Measurements from ENCODE around the gene TSGA10IP.
A peak's percentile ranks its signal among the peaks of the same experiment; 100 is the strongest.

Gene TSGA10IP

DNA sequence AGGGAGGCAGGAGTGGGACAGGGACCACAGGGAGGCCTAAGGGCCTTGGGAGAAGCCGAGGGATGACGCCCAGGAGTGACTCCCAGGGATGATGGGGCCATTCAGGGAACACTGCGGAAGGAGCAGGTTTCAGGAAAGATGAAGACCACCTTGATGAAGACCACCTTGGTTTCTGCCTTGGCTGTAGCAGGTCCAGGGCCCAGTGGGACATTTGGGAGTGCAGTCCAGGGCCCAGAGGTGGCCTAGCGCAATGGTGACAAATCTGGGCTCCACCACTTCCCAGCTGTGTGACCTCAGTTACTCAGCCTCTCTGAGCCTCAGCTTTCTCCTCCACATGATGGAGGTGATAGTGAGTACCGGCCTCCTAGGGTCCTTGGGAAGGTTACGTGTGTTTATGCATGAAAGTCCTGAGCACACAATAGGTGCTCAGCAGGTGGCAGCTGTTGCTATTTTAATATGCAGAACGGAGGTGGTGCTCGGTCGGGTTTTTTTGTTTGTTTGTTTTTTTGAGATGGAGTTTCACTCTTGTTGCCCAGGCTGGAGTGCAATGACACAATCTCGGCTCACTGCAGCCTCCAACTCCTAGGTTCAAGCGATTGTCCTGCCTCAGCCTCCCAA, 770 bp downstream of the TSGA10IP start:
- peak overlapping the region; percentile 13 for H2BK5ac ChIP-seq (ENCODE audit: low read length)
- H3K4ac ChIP-seq (ENCODE audit: low read length) = peak overlapping the region; percentile 97
- peak overlapping the region; percentile 81 for H2BK15ac ChIP-seq (ENCODE audit: low read length)
- H3K14ac ChIP-seq (ENCODE audit: low read length) = no peak overlapping the region
- H3K79me1 ChIP-seq (ENCODE audit: low read depth, low read length) = no peaks in the 10 kb centered on the region
- H3K27me3 ChIP-seq (ENCODE audit: control insufficient read depth in 3 of 3, insufficient read depth in 3 of 3, low read depth in 1 of 3, low read length in 3 of 3) = no peaks in the 10 kb centered on the region
- H3K27ac ChIP-seq (replicated peaks; ENCODE audit: low read length) = peak overlapping the region; percentile 66
- H4K91ac ChIP-seq (ENCODE audit: low read depth, low read length, poor library complexity) = peak overlapping the region; percentile 77
- peak overlapping the region; percentile 20 for H3K23ac ChIP-seq (ENCODE audit: low read depth, low read length, poor library complexity)
- no peak for DNase-seq (ENCODE audit: low spot score)
- peak overlapping the region; percentile 86 for H2BK12ac ChIP-seq (ENCODE audit: low read length)
- H3K4me3 ChIP-seq (ENCODE audit: low read length in 2 of 2) = peak overlapping the region; percentile 9 to 40
- no peak overlapping the region for H4K8ac ChIP-seq (ENCODE audit: low read depth, low read length)
- H2AFZ ChIP-seq (ENCODE audit: low read length) = peak overlapping the region; percentile 80
- WGBS, 2 donors (ENCODE audit: extremely low coverage in 2 of 2, insufficient read length in 2 of 2, insufficient replicate concordance in 1 of 2) = no CpG with 5 or more reads among the region's 11 CpGs
- H2AK5ac ChIP-seq (ENCODE audit: low read depth, low read length) = peak overlapping the region; percentile 99
- H3K9me3 ChIP-seq (replicated peaks in 1 of 2; ENCODE audit: control insufficient read depth in 2 of 2, insufficient read depth in 1 of 2, low read depth in 1 of 2, low read length in 2 of 2) = no peaks in the 10 kb centered on the region
- H3K36me3 ChIP-seq (replicated peaks in 1 of 2; ENCODE audit: control insufficient read depth in 2 of 2, insufficient read depth in 2 of 2, low read length in 2 of 2) = peaks cover 0 to 2% of the 10 kb centered on the region in 2 donors
- peak overlapping the region; percentile 69 for H2BK120ac ChIP-seq (ENCODE audit: low read depth, low read length)
- H3K4me2 ChIP-seq (ENCODE audit: insufficient read depth, low read length, poor library complexity, severe bottlenecking) = peak overlapping the region; percentile 43
- H3K9ac ChIP-seq (ENCODE audit: low read depth, low read length, poor library complexity) = peak overlapping the region; percentile 68
- H3K18ac ChIP-seq (ENCODE audit: low read length) = peak overlapping the region; percentile 96
- peaks cover 18% of the 10 kb centered on the region in 2 donors for H3K4me1 ChIP-seq (ENCODE audit: control insufficient read depth in 2 of 2, insufficient read depth in 1 of 2, low read depth in 1 of 2, low read length in 2 of 2)

DNA sequence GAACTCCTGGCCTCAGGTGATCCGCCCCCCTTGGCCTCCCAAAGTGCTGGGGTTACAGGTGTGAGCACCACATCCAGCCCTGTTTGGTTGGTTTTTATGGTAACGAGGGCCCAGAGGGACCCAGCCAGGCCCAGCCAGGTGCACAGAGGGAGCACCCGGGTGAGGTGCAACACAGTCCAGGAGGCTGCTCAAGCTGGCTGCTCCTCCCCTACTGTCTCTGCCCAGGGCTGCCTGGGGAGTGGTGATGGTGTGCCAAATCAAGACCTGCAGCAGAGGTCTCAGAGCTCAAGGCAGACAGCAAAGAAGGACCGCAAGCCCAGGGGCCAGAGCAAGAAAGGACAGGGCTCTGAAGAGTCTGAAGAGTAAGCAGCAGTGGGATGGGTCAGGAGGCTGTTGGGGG, 1.4 kb downstream of the TSGA10IP start:
- Histone ChIP-seq H3K4ac (ENCODE audit: low read length) (no peak overlapping the region), H3K36me3 (replicated peaks in 1 of 2; ENCODE audit: control insufficient read depth in 2 of 2, insufficient read depth in 2 of 2, low read length in 2 of 2) (peaks cover 0 to 2% of the 10 kb centered on the region in 2 donors), H3K27ac (replicated peaks; ENCODE audit: low read length) (no peak overlapping the region), H4K91ac (ENCODE audit: low read depth, low read length, poor library complexity) (peak overlapping the region; percentile 98), H2AK5ac (ENCODE audit: low read depth, low read length) (peak overlapping the region; percentile 98), H2BK12ac (ENCODE audit: low read length) (peak overlapping the region; percentile 33), H3K4me3 (ENCODE audit: low read length in 2 of 2) (peak overlapping the region in 1 of 2 donors; percentile 46), H3K23ac (ENCODE audit: low read depth, low read length, poor library complexity) (no peak overlapping the region), H3K18ac (ENCODE audit: low read length) (no peak overlapping the region), H3K27me3 (ENCODE audit: control insufficient read depth in 3 of 3, insufficient read depth in 3 of 3, low read depth in 1 of 3, low read length in 3 of 3) (no peaks in the 10 kb centered on the region), H2BK15ac (ENCODE audit: low read length) (peak overlapping the region; percentile 54), H2AFZ (ENCODE audit: low read length) (no peak overlapping the region), H3K9ac (ENCODE audit: low read depth, low read length, poor library complexity) (no peak overlapping the region), H2BK5ac (ENCODE audit: low read length) (no peak overlapping the region), H3K4me1 (ENCODE audit: control insufficient read depth in 2 of 2, insufficient read depth in 1 of 2, low read depth in 1 of 2, low read length in 2 of 2) (peaks cover 18% of the 10 kb centered on the region in 2 donors), H3K14ac (ENCODE audit: low read length) (no peak overlapping the region), H3K79me1 (ENCODE audit: low read depth, low read length) (no peaks in the 10 kb centered on the region), H3K9me3 (replicated peaks in 1 of 2; ENCODE audit: control insufficient read depth in 2 of 2, insufficient read depth in 1 of 2, low read depth in 1 of 2, low read length in 2 of 2) (no peaks in the 10 kb centered on the region), H4K8ac (ENCODE audit: low read depth, low read length) (no peak overlapping the region), H3K4me2 (ENCODE audit: insufficient read depth, low read length, poor library complexity, severe bottlenecking) (peak overlapping the region; percentile 2), H2BK120ac (ENCODE audit: low read depth, low read length) (peak overlapping the region; percentile 94)
- no CpG with 5 or more reads among the region's 4 CpGs for WGBS, 2 donors (ENCODE audit: extremely low coverage in 2 of 2, insufficient read length in 2 of 2, insufficient replicate concordance in 1 of 2)
- no peak for DNase-seq (ENCODE audit: low spot score)

DNA sequence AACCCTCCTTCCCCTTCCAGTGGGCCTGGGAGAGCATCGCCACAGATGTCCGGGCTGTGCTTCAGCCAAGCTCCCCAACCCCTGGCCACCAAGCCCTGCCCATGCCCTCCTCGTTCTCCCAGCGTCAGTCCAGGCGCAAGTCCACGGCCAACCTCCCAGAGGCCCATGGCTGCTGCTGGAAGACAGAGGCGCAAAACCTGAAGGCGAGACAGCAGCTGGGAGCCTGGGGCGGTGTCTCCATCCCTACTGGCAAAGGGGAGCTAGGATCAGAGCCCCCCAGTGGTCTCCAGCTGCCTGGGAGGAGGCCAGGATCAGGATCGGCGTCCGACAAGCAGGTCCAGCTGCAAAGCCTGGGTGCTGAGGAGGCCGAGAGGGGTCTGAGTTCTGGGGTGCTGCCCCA, 1.9 kb downstream of the TSGA10IP start:
- Histone ChIP-seq H2AFZ (ENCODE audit: low read length) (no peak overlapping the region), H4K91ac (ENCODE audit: low read depth, low read length, poor library complexity) (peak overlapping the region; percentile 98), H3K27ac (replicated peaks; ENCODE audit: low read length) (no peak overlapping the region), H3K14ac (ENCODE audit: low read length) (no peak overlapping the region), H3K9me3 (replicated peaks in 1 of 2; ENCODE audit: control insufficient read depth in 2 of 2, insufficient read depth in 1 of 2, low read depth in 1 of 2, low read length in 2 of 2) (no peaks in the 10 kb centered on the region), H3K4ac (ENCODE audit: low read length) (no peak overlapping the region), H3K4me1 (ENCODE audit: control insufficient read depth in 2 of 2, insufficient read depth in 1 of 2, low read depth in 1 of 2, low read length in 2 of 2) (peaks cover 18% of the 10 kb centered on the region in 2 donors), H2BK12ac (ENCODE audit: low read length) (peak overlapping the region; percentile 33), H3K9ac (ENCODE audit: low read depth, low read length, poor library complexity) (no peak overlapping the region), H3K4me3 (ENCODE audit: low read length in 2 of 2) (peak overlapping the region in 1 of 2 donors; percentile 62), H4K8ac (ENCODE audit: low read depth, low read length) (no peak overlapping the region), H3K79me1 (ENCODE audit: low read depth, low read length) (no peaks in the 10 kb centered on the region), H3K27me3 (ENCODE audit: control insufficient read depth in 3 of 3, insufficient read depth in 3 of 3, low read depth in 1 of 3, low read length in 3 of 3) (no peaks in the 10 kb centered on the region), H3K36me3 (replicated peaks in 1 of 2; ENCODE audit: control insufficient read depth in 2 of 2, insufficient read depth in 2 of 2, low read length in 2 of 2) (peaks cover 0 to 2% of the 10 kb centered on the region in 2 donors), H2BK120ac (ENCODE audit: low read depth, low read length) (peak overlapping the region; percentile 94), H3K23ac (ENCODE audit: low read depth, low read length, poor library complexity) (peak overlapping the region; percentile 17), H3K4me2 (ENCODE audit: insufficient read depth, low read length, poor library complexity, severe bottlenecking) (no peak overlapping the region), H2BK5ac (ENCODE audit: low read length) (peak overlapping the region; percentile 66), H3K18ac (ENCODE audit: low read length) (peak overlapping the region; percentile 64), H2AK5ac (ENCODE audit: low read depth, low read length) (peak overlapping the region; percentile 98), H2BK15ac (ENCODE audit: low read length) (peak overlapping the region; percentile 54)
- no CpG with 5 or more reads among the region's 13 CpGs for WGBS, 2 donors (ENCODE audit: extremely low coverage in 2 of 2, insufficient read length in 2 of 2, insufficient replicate concordance in 1 of 2)
- DNase-seq (ENCODE audit: low spot score) = no peak

DNA sequence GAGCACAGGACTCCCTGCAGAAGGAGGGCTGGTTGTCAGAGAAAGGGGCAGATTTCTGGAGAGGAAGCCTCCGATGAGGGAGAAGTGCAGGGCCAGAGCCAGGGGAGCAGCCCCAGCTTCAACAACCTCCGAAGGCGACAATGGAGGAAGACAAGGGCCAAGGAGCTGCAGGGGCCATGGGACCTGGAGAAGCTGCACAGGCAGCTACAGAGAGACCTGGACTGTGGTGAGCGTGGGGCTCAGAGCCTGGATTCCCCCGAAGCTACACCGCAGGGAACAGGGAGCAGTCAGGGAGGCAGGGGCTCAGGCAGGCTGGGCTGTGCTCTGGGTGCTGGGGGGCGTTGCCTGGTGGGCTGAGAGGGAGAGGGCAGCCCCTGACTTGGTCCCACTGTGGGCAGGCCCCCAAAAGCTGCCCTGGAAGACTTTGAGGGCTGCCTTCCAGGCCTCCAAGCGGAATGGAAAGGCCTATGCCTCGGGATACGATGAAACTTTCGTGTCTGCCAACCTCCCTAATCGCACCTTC, 2.4 kb downstream of the TSGA10IP start:
- H3K79me1 ChIP-seq (ENCODE audit: low read depth, low read length) = no peaks in the 10 kb centered on the region
- no peak for DNase-seq (ENCODE audit: low spot score)

More for the DNA sequence above, 2.4 kb downstream of the TSGA10IP start:
- Histone ChIP-seq H3K9me3 (replicated peaks in 1 of 2; ENCODE audit: control insufficient read depth in 2 of 2, insufficient read depth in 1 of 2, low read depth in 1 of 2, low read length in 2 of 2) (no peaks in the 10 kb centered on the region), H3K18ac (ENCODE audit: low read length) (peak overlapping the region; percentile 64), H3K23ac (ENCODE audit: low read depth, low read length, poor library complexity) (peak overlapping the region; percentile 17), H4K8ac (ENCODE audit: low read depth, low read length) (no peak overlapping the region), H3K14ac (ENCODE audit: low read length) (no peak overlapping the region), H2BK15ac (ENCODE audit: low read length) (no peak overlapping the region), H3K4ac (ENCODE audit: low read length) (no peak overlapping the region), H3K27ac (replicated peaks; ENCODE audit: low read length) (no peak overlapping the region), H2AFZ (ENCODE audit: low read length) (no peak overlapping the region), H4K91ac (ENCODE audit: low read depth, low read length, poor library complexity) (no peak overlapping the region), H2BK120ac (ENCODE audit: low read depth, low read length) (no peak overlapping the region), H3K4me1 (ENCODE audit: control insufficient read depth in 2 of 2, insufficient read depth in 1 of 2, low read depth in 1 of 2, low read length in 2 of 2) (peaks cover 18% of the 10 kb centered on the region in 2 donors), H3K4me2 (ENCODE audit: insufficient read depth, low read length, poor library complexity, severe bottlenecking) (no peak overlapping the region), H3K36me3 (replicated peaks in 1 of 2; ENCODE audit: control insufficient read depth in 2 of 2, insufficient read depth in 2 of 2, low read length in 2 of 2) (peaks cover 0 to 2% of the 10 kb centered on the region in 2 donors), H2AK5ac (ENCODE audit: low read depth, low read length) (no peak overlapping the region), H2BK12ac (ENCODE audit: low read length) (no peak overlapping the region), H2BK5ac (ENCODE audit: low read length) (peak overlapping the region; percentile 66), H3K27me3 (ENCODE audit: control insufficient read depth in 3 of 3, insufficient read depth in 3 of 3, low read depth in 1 of 3, low read length in 3 of 3) (no peaks in the 10 kb centered on the region), H3K4me3 (ENCODE audit: low read length in 2 of 2) (no peak overlapping the region), H3K9ac (ENCODE audit: low read depth, low read length, poor library complexity) (peak overlapping the region; percentile 60)
- no CpG with 5 or more reads among the region's 12 CpGs for WGBS, 2 donors (ENCODE audit: extremely low coverage in 2 of 2, insufficient read length in 2 of 2, insufficient replicate concordance in 1 of 2)
